HG03439 (cell line): ENCODE data around the gene HERC2.

ENCODE experiments used
- ATAC-seq: cut with Tn5 transposase; IDR thresholded peaks from one replicate; pipeline ENCODE4 v1.9.1; 2021; ENCODE audit warnings: mild to moderate bottlenecking, moderate library complexity; ENCODE audit not compliant: unreplicated experiment

HERC2 gene

DNA sequence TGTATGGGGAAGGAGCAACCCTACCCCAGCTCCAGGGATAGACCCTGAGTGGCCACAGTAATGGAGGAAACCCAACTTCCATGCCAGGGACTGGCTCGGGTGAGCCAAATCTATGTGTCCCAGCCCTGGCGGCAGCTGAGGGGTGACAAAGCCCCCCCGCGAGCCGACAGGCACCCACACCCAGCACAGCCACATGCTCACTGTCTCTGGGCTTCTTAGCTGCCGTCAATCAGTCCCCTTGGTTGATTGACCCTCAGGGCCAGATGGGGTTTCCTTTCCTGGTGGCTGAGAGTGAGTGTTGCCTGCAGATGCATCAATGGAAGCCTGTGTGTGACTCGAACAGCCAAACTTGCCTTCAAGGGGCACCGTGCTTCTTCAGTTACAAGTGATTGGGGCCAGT, 220.8 kb downstream of the HERC2 start:
- no peak for ATAC-seq

DNA sequence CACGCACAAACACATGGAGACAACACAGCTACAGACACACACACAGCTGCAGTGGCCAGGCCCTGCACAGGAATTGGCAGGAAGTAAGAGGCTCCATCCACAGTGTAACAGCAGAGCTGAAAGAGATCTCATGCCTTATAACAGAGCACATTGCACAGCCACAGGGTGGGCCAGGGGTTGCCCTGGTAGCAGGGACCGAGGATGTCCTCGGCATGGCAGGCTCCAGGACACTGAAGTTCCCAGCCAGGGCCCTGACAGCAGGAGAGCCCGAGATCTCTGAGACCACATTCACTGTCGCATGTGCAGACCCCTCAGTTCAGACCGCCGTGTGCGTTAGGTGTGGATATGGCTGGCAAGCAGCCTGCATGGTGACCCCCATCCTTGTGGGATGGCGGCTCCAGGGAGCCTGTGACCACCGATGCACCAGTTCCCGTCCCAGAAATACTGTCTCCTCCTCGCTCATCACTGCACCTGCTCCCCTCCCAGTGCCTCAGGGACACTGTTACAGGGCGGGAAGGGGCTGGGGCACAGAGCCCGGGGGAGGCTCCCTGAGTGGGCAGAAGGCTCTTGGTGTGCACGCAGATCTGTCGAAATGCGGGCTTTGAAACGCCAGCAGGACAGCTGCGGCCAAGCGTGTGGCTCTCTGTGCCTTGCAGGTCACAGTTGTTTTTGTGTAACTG, 221.3 kb downstream of the HERC2 start:
- no peak for ATAC-seq

DNA sequence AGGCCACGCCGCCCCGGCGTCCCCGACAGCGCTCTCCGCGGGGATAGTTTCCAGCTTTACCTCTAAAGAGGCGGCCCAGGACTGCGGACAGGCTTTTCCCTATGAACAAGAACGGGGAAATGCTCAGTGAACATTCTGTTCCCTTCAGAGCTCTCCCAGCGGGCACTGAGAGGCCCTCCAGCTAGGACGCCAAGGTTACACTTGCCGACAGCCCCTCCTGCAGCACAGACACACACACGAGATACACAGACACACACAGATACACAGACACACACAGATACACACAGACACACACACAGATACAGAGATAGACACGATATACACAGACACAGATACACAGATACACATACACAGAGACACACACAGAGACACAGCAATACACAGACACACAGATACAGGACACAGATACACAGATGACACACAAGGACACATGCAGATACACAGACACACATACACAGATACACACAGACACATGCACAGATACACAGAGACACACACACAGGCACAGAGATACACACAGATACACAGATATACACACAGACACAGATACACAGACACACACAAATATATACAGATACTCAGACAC, 222.3 kb downstream of the HERC2 start:
- ATAC-seq: no peak

DNA sequence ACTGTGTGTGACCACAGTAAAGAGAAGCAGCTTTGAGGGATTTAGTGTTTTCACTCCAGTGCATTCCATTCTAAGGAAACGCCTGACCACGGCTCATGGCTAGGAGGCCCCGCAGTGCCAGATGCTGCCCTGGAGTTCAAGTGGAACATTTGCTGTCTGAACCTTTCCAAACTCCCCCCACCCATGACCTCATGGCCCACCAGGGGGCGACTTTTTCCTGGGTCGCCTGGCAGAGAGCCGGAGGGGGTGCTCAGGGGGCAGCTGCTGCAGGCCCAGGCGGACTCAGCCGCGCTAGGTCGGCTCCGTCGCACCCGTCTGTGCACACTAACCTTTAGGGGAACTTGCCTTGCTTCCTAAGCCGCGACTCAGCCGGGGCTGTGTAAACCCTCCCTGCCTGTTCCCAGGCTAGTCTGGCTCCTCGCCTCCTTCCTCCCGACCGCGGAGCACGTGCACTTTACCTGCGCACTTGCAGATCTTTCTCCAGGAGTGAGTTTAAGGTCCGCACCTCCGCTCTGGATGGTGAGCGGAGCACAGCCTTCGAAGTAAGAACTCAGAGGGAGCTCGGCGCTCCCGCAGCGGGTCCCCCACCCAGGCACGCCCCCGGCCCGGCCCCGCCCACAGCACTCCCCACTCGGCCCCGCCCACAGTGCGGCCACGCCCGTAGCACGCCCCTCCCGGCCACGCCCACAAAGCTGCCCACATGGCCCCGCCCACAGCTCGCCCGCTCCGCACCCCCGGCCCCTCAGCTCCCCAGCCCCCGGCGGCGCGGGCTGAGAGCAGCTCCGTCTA, 223.0 kb downstream of the HERC2 start, which contains the start of gene OCA2:
Gene OCA2, minus strand, starts transcription at position 550 of the 789 bp plus-strand sequence. CDS start 17,441 bp downstream, outside the sequence.
- ATAC-seq: no peak

DNA sequence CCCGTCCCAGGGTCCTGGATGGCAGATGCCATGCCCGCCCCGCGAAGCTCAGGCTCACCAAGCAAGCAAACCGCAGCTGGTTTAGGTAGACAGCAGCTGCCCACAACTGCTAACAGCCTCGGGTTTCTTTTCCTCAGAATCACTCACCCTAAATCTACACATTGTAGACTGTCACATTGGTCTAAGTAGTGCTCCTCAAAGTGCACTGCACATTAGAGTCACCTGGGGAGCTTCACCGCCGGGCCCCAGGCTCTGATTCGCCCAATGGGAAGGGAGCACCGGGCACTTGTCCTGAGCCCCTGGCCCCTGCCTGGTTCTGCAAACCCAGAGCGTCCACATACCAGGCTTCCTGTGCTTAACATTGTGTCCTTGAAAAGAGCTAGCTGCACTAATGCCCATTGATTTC, 223.6 kb downstream of the HERC2 start:
- ATAC-seq: no peak

DNA sequence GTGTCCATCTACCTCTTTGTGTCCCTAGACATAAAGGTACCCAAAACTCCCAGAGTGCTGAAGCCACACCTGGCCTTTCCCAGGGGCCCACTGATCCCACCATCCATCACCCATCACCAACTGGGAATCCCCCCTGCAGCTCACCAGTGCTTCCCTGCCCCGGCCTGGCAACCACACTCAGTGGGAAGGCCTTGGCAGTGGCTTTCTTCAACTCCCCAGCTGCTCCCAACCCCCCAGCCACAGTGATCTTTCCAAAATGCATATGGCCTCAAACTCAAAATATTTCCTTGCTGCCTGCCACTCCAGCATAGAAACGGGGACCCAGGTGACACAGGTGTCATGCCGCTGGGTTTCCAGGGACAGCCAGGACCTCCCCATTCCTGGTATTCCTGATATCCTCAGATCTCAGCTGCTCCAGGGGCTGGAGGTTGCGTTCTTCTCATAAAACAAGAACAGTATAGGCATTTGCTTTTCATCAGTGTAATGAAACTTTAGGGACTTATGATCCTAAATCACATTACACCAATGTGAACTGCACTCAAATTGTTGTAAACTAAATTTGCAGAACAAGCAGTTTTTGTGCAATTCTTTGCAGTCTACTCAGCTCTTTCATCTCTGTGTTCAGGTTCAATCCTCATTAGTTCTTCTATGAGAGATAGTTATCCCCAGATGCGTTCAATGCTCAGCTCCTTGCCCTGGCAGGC, 224.2 kb downstream of the HERC2 start:
- no peak for ATAC-seq

DNA sequence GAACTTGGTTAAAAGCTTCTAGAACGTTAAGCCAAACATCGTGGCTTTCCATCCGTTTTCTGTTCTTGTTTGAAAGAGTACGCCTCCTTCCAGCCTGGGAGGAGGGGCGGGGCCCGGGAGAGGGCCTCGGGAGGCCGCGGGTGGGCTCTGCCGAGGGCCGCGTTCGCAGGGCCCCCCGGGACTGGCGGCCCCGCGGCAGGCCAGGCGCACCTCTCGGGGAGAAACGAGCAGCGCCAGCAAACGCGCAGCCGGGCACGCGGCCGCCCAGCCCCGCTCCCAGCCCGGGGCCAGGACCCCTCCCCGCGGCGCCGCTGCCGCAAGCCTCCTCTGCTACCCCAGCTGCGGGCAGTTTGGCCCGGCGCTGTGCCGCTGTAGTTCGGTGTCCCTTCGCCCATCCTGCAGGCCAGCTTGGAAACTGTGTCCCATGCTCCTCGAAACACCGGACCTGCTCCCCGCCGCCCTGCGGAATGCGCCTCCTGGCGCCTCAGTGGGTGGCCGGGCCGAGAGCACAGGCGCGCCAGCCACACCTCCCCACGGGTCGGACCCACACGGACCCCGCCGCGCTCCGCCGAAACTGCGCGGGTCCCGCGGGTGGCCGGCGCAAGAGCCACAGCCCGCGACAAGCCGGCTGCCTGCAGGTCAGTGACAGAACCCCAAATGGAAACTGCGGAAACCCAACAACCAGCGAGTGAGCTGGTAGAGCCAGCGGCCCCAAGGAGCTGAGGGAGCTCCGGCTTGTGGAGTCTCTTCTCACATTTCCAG, 225.1 kb downstream of the HERC2 start:
- ATAC-seq: no peak

DNA sequence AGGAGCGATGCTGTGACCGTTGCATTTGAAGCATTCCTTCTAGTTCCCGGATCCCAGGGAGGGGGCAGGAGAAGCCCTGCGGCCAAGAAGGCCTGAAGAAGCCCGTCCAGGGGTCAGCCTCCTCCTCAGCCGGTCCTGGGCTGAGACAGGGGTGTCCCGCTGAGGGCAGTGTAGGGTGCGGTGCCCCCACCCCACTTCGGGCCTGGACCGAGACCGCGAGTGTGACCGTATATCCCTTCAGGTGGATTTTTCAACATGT, 225.6 kb downstream of the HERC2 start:
- no peak for ATAC-seq

DNA sequence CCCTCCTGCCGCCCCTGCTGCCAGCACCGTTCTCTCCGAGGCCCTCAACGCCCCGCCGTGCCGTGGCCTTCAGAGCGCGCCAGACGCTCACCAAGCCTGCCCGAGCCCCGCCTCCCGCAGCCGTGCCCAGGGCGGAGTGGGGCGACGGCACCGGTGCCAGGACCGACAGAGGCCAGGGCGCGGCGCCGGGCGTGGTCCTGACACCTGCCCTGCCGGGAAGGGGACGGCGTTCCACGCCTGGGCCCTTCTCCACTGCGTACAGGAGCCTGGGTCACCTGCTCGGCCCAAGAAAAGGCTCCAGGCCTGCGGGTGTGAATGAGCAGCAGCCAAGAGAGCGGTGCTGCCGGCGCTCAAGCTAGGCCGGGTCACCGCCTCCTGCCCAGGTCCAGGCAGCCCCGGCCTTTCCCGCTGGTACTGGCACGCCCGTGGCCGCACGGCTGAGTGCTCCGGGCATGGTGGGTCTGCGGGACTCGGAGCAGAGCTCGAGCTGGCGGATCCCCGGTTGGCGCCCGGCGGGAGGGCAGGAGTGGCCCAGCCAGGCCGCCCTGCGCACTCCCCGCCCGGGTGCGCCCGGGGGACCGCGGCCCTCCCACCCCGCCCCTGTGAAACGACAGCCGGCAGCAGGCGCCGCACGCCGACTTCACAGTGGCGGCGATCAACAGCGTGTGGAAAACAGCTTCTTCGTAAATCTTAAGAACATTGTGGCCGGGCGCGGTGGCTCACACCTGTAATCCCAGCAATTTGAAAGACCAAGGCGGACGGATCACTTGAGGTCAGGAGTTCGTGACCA, 227.1 kb downstream of the HERC2 start:
- ATAC-seq: no peak

DNA sequence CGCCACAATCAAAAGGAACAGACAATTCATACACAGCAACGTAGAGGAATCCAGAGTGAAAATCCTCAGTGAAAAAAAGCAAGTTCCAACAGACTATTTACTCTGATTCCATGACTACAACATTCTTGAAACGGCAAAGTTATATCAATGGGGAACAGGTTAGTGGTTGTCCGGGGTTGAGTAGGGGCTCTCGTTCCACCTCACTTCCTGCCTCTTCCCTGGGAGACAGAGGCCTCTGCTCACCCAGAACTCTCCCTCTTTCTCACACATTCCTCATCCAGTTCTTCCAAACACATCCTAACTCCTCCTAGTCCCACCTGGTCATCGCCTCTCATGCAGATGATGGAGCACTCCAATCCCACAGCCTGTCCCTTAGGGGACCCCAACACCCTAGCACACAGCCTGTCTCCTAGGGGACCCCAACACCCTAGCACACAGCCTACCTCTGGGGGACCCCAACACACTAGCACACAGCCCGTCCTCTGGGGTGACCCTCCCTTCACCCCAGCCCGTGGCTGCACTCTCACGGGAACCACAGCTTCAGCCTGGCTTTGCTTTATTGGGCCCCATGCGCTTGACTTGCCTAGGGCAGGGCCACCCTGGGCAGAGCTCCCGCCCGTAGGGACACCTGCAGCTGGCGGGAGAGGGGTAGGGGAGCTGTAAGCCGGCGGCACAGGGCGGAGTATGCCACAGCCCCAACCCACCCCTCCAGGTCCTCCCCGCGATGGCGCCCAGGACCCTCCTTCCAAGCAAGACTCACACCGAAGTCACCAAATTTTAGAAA, 228.0 kb downstream of the HERC2 start:
- ATAC-seq: no peak

DNA sequence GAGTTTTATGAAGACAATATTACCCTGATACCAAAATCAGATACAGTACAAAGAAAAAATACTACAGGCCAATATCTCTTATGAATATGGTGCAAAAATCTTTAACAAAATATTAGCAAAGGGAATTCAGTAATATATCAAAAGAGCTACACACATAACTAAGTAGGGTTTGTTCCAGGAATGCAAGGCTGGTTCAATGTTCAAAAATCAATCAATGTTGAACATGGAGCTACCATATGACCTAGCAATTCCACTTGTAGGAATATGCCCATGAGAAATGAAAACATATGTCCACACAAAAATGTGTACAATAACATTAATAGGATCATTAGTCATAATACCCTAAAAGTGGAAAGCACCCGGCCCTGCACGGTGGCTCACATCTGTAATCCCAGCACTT, 230.7 kb downstream of the HERC2 start:
- ATAC-seq: no peak

DNA sequence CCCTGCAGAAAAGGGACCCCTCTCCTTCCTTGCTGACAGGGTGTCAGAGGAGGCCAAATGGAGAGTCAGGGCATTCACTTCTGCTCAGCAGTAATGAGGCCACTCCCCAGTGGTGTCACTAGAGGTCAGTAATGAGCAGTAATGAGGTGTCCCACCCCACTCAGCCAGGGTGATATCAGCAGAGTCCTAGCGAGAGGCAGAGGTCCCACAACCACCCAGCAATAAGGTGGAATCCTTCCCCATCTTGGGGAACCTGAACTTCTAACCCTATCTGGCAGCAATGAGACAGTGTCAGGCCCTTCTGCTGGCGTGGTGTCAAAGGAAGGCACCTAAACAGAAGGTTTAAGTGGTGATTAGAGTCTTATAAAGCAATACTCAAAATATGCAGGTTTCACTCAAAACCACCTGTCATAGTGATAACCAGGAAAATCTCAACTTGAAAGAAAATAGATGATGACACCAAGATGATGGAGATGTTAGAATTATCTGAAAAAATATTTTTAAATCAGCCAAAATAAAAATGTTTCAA, 235.7 kb downstream of the HERC2 start:
- ATAC-seq: peak; percentile 88

DNA sequence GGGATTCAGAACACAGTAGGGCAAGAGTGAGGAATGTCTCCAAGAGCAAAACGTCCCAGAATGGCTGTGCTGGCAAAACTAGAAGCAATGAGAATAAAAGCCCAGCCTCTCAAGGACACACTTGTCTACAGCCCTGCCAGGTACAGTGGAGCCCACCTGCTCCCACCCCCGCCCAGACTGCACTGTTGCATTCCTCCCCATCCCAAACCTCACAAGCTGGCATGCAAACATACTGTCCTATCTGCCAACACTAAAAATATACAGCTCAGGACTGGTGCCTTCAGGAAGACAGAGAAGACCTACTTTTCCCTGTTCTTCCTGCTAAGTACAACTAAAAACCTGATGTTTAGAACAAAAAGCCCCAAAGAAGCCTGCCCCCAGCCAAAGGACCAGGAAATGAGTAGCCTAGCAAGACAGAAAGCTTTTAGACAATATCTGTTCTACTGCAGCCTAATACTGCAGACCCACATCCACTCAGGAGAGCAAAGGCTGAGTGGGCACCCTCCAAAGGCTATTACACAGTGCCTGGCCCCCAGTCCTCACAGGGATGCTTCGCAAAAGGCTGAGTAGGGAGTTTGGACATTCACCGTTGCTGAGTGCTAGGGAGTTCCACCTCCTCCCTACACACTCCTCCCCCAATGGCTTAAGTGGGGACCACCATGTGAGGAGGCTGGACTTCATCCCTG, 236.3 kb downstream of the HERC2 start:
- no peak for ATAC-seq

DNA sequence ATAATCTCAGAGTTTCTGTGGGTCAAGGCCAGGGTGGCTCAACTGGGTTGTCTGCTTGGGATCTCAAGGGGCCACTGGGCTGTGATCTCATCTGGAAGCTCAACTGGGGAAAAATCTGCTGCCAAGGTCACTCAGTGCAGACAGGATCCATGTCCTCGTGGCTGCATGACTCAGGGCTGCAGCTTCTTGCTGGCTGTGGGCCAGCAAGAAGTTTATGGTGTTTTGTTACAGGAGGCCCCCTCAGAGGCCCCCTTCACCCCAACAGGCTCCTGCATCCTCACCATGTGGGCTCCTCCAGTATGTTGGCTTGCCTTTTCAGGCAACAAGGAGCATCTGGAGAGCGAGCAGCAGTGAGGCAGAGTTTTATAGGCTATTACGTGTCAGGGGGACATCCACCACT, 237.4 kb downstream of the HERC2 start:
- ATAC-seq: no peak

DNA sequence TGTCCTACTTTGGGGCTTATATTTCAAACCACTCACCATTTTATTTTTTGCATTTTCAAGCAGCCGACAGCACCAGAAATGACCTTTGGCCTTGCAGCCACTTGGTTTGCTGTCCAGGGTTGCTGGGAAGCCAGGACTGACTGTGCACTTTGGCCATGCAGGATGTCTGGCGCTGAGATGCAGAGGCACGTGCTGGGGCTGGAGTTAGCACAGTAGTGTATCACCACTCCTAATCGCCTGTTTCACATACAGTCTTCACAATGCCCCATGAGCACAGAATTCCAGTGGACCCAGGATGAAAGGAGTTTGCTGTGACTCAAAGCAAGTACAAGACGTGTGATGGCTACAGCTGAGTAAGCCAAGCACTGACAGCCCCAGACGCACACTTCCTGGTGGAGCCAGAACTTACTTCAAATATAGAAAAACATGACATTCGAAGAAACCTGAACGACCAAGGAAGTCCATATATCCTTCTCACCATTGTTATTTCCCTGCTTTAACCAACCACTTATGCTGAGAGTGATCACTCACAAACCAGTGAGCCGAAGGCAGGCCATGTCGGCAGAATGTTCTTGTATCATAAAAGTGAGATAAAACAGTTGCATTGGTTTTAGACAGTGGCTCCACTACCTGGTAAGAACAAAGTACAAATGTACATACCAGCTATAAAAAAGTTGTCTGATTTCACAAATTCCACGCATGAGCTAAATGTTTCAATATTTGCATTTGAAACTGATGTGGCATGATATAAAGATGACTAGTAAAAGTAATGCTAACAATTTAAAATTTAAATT, 238.9 kb downstream of the HERC2 start:
- no peak for ATAC-seq

DNA sequence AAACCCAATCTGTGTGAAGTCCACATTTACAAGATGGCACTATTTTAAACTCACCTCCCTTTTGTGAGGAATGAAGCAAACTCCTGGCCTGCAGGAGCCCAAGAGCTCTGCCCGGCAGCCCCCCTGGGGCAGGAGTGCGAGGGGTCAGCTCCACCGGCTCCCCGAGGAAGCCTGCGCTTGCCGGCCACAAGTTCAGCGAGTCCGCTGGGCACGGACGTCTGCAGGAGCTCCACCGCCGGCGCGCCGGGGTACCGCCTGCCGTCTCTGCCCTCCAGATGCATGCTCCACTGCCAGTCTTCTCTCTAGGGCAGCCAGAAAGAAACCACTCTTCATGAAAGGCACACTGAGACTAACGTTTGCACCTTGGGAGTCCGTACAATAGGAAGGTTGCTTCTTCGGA, 240.4 kb downstream of the HERC2 start:
- ATAC-seq: no peak

DNA sequence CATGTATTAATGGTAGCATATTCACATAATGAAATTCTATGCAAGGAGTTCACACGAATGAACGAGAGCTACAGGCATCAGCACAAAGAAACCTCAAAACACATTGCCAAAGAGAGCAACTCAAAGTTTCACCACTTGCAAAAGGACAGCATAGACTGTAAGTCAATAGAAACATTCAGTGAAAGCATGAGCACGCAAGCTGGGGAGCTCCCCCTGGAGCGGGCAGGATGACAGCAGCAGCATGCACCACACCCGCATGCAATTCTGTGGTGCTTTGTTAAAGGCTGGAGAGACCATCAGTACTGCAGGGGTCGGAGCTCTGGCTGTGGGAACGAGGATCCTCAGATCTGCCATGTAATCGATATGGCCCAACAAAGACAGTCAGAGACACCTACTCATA, 241.6 kb downstream of the HERC2 start:
- ATAC-seq: no peak
